ENCODE results near the gene DECR2.
"Not testable (repeated sequence)": the region's sequence is repeated elsewhere in the genome, so short reads cannot be mapped to it uniquely, and the experiment has no call there.

Gene DECR2

DNA sequence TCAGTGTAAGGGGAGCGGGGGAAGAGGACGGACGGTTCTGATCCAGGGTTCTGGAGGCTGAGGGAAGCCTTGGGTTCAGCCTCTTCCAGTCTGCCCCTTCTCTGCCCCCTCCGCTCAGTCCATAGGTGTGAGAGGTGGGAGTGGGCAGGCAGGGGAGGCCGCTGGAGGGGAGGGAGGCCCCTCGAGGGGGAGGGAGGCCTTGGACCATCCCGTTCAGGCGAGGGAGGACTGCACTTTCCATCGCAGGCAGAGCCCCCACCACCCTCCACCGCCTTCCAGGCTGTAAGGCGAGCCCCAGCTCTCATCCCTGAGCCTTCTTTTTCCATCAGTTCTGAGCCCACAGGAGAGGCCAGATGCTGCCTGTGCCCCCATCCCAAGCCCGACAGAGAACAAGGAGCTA lies 44.9 kb upstream of the DECR2 start:
- TF ChIP-seq, protein P1, sequence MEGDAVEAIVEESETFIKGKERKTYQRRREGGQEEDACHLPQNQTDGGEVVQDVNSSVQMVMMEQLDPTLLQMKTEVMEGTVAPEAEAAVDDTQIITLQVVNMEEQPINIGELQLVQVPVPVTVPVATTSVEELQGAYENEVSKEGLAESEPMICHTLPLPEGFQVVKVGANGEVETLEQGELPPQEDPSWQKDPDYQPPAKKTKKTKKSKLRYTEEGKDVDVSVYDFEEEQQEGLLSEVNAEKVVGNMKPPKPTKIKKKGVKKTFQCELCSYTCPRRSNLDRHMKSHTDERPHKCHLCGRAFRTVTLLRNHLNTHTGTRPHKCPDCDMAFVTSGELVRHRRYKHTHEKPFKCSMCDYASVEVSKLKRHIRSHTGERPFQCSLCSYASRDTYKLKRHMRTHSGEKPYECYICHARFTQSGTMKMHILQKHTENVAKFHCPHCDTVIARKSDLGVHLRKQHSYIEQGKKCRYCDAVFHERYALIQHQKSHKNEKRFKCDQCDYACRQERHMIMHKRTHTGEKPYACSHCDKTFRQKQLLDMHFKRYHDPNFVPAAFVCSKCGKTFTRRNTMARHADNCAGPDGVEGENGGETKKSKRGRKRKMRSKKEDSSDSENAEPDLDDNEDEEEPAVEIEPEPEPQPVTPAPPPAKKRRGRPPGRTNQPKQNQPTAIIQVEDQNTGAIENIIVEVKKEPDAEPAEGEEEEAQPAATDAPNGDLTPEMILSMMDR (IDR thresholded peaks at IDR 0.05; ENCODE audit: low read depth, low read length) = no peak
- no peak overlapping the region for H3K4me3 ChIP-seq (ENCODE audit: low read depth, low read length)
- no peak for DNase-seq (ENCODE audit: low read depth, low spot score)
- in situ Hi-C loops (cut with HindIII; ENCODE audit: low sequenced_read_pairs) = no loop called here

DNA sequence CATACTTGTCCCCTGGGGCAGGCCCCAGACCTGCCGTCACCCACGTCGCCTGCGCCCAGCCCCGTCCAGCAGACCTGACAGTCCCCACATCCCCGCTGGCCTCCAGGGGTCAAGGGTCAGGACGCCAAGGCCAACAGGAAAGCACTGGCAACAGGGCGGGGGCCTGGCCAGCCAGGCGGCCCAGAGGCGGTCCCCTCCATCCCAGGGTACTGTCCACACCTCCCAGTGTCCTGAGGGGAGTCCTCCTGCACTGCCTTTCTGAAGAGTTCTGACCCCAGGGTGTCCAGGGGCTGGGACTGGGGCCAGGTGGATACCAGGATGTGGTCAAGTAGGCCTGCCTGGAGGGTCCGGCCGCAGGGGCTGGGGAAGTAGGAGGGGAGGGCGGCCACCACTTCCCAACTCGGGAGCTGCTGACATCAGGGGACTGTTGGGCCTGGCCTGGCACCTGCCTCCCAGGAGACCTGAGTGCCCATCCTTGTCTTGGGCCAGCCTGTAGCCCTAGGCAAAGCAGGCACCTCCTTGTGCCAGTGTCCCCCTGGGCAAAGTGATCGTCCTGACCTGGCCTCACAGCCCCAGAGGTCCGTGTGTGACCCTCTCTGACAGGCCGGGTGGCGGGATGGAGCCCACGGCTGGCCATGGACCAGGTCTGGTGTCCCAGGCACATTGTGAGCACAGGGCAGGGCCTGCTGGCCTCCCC lies 42.5 kb upstream of the DECR2 start:
- H3K4me3 ChIP-seq (ENCODE audit: low read depth, low read length) = no peak overlapping the region
- TF ChIP-seq, protein P1 (IDR thresholded peaks at IDR 0.05; ENCODE audit: low read depth, low read length) = no peak
- in situ Hi-C loops (cut with HindIII; ENCODE audit: low sequenced_read_pairs) = no loop called here
- no peak for DNase-seq (ENCODE audit: low read depth, low spot score)

DNA sequence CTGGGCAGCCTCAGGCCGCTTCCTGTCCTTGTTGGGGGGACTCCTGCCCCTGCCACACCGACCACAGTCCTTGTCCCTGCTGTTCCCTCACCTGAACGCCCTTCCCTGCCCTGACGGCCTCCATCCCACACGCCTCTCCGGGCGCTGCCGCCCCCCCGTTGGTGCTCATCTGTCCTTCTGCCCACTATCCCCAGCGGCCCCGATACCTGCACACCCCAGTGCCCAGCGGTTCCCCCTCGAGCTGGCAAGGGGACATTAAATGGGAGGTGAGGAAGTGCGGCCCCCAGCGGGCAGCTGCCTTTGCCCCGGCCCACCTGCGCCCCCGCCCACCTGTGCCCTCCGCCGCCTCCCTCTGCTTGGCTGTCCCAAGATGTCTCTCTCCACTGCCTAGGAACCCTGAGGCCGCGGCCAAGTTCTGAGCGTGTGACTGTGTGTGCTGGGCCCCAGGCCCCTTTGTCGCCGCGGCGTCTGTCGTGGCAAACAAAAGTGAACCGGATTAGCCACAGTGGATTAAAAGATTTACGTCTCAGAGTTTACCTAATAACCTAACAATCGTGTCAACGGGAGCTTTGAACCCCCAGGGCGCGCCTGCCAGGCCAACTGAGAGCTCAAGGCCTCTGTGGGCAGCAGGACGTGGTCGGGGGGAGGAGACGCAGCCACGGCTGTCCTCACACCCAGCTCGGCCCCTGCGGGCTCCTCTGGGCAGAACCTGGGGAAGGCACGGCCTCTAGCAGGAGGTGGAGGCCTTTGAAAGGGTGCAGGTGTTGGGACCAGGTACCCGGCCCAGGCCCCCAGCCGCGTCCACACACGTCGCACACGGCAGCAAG lies 41.6 kb upstream of the DECR2 start:
- H3K4me3 ChIP-seq (ENCODE audit: low read depth, low read length) = no peak overlapping the region
- DNase-seq (ENCODE audit: low read depth, low spot score) = no peak
- in situ Hi-C loops (cut with HindIII; ENCODE audit: low sequenced_read_pairs) = no loop called here
- TF ChIP-seq, protein P1 (IDR thresholded peaks at IDR 0.05; ENCODE audit: low read depth, low read length) = no peak

DNA sequence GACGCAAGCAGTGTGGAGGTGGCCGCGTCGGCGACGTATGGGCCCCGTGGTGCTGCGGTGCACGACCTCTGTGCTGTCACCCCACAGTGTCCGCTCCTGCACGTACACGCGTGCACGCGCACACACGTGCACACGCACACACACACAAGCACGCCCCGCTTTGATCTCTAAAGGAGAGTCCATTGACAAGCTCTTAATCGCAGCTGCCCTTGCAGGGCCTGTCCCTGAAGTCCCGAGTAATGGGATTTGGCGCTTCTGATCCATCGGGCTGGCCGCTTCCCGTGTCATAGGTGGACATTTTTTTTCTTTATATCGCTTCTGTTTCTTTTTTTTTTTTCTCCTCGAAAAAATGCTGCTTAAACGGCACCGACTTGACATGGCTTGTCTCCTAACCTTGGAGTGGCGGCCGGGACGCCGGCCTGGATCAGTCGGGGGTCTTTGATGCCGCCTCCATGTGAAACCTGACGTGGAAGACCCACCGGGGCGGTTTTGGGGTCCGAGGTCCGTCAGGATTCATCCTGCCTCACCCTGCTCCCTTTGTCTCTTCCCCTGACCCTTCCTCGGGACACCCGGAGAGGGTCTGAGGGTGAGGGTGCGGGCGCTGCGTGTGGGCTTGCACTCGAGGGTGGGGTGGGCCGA lies 40.9 kb upstream of the DECR2 start:
- DNase-seq (ENCODE audit: low read depth, low spot score) = no peak
- TF ChIP-seq, protein P1 (IDR thresholded peaks at IDR 0.05; ENCODE audit: low read depth, low read length) = no peak
- in situ Hi-C loops (cut with HindIII; ENCODE audit: low sequenced_read_pairs) = no loop called here
- no peak overlapping the region for H3K4me3 ChIP-seq (ENCODE audit: low read depth, low read length)

DNA sequence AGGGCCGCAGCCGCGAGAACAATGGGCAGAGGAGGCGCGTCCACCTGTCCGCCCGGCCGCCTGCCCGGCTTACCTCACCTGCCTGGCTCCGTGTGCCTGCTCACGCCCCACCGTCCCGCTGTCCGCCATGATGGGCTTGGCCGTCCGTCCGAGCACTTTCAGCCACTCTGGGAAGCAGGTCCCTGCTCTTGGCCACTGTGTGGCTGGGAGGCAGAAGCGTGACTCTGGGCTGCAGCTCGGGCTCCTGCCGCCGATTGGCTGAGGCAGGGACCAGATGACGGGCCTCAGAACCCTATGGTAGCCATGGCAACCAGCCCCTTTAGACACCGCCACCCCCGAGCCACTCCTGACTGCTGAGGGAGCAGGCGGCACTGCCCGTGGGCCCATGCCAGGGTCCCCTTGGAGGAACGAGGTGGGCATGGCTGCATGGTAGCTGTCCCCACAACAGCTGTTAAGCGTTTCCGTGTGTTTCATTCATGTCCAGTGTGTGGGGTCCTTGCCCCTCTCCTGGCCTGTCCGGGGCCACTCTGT lies 40.3 kb upstream of the DECR2 start:
- no peak for DNase-seq (ENCODE audit: low read depth, low spot score)
- TF ChIP-seq, protein P1 (IDR thresholded peaks at IDR 0.05; ENCODE audit: low read depth, low read length) = no peak
- in situ Hi-C loops (cut with HindIII; ENCODE audit: low sequenced_read_pairs) = no loop called here
- no peak overlapping the region for H3K4me3 ChIP-seq (ENCODE audit: low read depth, low read length)

DNA sequence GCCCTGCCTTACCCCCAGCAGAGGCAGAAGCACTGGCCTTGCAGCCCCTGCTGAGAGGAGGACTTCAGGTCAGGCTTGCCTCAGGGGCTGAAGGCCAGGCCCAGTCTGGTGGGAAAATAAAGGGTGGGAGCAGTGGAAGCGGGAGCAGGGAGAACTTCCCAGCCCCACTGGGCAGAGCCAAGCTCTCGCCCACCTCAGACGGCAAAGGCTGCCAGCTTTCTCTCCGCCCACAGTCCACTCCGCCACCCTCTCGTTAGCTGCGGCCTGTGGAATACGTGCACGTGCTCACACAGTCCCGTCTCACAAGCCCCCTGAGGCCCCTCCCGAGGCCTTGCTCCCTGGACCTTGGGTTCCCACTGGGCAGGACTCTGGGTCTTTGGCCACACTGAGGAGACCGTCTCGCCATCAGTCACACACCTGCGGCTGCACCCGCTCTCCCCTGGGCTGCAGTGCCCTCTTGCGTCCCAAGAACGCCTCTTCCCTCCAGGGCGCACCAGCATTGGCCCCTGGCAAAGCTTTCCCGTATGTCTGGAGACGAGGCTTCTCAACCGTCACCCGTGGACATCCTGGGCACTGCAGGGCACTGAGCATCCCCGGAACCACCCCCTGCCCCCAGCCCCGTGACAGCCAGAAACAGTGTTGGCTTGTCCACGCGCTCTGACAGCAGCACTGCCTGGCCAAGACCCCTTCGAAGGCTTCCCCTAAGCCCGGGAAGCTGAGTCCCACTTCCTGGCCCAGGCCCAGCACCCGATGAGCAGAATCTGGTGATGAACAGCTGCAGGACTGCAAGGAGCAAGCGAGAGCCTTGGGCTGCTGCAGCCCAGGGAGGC lies 39.6 kb upstream of the DECR2 start:
- no peak overlapping the region for H3K4me3 ChIP-seq (ENCODE audit: low read depth, low read length)
- TF ChIP-seq, protein P1 (IDR thresholded peaks at IDR 0.05; ENCODE audit: low read depth, low read length) = peak; percentile 79
- peak; percentile 68 for DNase-seq (ENCODE audit: low read depth, low spot score)
- in situ Hi-C loops (cut with HindIII; ENCODE audit: low sequenced_read_pairs) = no loop called here

DNA sequence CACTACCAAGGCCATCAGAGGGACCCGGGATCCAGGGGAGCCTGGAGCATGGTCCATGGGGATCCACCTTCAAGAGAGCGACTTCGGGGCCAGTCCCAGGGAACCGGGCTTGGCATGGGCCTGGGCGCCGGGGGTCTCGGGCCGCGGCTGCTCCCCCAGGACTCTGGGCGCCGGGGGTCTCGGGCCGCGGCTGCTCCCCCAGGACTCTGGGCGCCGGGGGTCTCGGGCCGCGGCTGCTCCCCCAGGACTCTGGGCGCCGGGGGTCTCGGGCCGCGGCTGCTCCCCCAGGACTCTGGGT lies 39.0 kb upstream of the DECR2 start:
- DNase-seq (ENCODE audit: low read depth, low spot score); in situ Hi-C loops (cut with HindIII; ENCODE audit: low sequenced_read_pairs); H3K4me3 ChIP-seq (ENCODE audit: low read depth, low read length): not testable (repeated sequence)

Data from astrocyte of the spinal cord (primary cell).